Tibial nerve (tissue), 4 donors: ENCODE measurements around the gene TTC7B. TPM values are rescaled to one million over a fixed set of nuclear protein-coding genes. Genes with fewer than 3 reads are reported as not detected.

Source experiments
- DNase-seq, 2 donors: peaks; one replicate each; pipeline ENCODE4 v3.0.0-alpha.2; 2019; ENCODE audit warnings: low spot score in 2 of 2
- H3K27ac ChIP-seq, 4 donors: fragments of 200-600 bp; sonication (generic) in 3 of 4; one replicate each; pipeline ENCODE4 v1.5.1; 2017 to 2019; ENCODE audit warnings: mild to moderate bottlenecking in 1 of 4
- H3K27me3 ChIP-seq, 2 donors: fragments of 200-600 bp; sonication (generic) in 1 of 2; one replicate each; pipeline versions ENCODE4 v1.5.1 to v1.6.0; 2017 to 2019
- H3K36me3 ChIP-seq, 3 donors: fragments of 200-600 bp; sonication (generic); one replicate each; pipeline ENCODE4 v1.5.1; 2018 to 2019
- H3K4me1 ChIP-seq, 4 donors: fragments of 200-600 bp; sonication (generic) in 3 of 4; one replicate each; pipeline ENCODE4 v1.5.1; 2017 to 2019
- H3K4me3 ChIP-seq, 4 donors: fragments of 200-600 bp; sonication (generic) in 3 of 4; one replicate each; pipeline ENCODE4 v1.5.1; 2017 to 2019; ENCODE audit warnings: mild to moderate bottlenecking in 1 of 4, moderate library complexity in 1 of 4
- H3K9me3 ChIP-seq, 4 donors: fragments of 200-600 bp; sonication (generic) in 3 of 4; one replicate each; pipeline ENCODE4 v1.5.1; 2017 to 2019
- CTCF ChIP-seq, 5 experiments: fragments of 200-600 bp in 3 of 5; fragments of 450-650 bp in 2 of 5; sonication (generic) in 3 of 5; IDR thresholded peaks; one replicate each; pipeline ENCODE4 v1.5.1; 2016 to 2019; ENCODE audit warnings: antibody characterized with exemption in 5 of 5, mild to moderate bottlenecking in 3 of 5, moderate library complexity in 2 of 5
- EP300 ChIP-seq, 2 donors: sonication (generic); formaldehyde crosslinking; IDR thresholded peaks; one replicate each; pipeline ENCODE4 v1.6.1; 2017; ENCODE audit warnings: antibody characterized with exemption in 2 of 2, mild to moderate bottlenecking in 1 of 2
- POLR2A ChIP-seq, 2 donors: fragments of 450-650 bp; IDR thresholded peaks; one replicate each; pipeline ENCODE4 v1.6.1; 2017; ENCODE audit warnings: antibody characterized with exemption in 2 of 2, mild to moderate bottlenecking in 2 of 2, moderate library complexity in 2 of 2
- WGBS, 2 donors: methylation state at CpG; one replicate each; pipeline ENCODE4 v1.1.5; 2018; 5-methylcytosine and 5-hydroxymethylcytosine counted together
- total RNA-seq, 4 donors: library from RNA; depleted of rRNA; stranded (reverse); fragments of >200 nt; gene quantifications; one replicate each; pipeline ENCODE4 v1.1.0, GENCODE V29; 2016

TTC7B gene
- total RNA-seq, 4 donors from 2014 or later: 25.9 to 44.1 (median 34.4) TPM

DNA sequence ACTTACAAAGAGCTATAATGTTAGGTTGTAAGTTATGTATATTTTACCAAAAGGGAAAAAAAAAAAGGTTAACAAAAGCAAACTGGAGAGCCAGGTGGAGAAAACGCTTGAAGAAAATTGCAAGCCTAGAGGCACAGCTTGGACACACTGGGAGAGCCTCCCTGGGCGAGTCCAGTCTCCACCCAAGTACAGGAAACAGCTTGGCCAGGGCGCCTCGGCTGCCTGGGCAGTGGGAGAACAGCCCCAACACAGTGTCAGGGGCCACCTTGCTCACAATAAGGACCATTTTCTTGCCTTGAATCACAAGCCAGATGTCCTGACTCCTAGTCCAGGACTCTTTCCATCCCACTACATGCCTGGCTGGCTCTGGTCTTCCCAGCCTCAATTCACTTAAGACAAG is 33.3 kb downstream of the TTC7B start:
- H3K4me1 ChIP-seq: no peaks in the 10 kb centered on the region
- no peak for DNase-seq
- WGBS, 2 donors: 78 to 83% methylated on average over 4 of the region's 4 CpGs
- TF ChIP-seq CTCF (IDR thresholded peaks at IDR 0.05) (no peak), POLR2A (IDR thresholded peaks at IDR 0.05) (no peak), EP300 (IDR thresholded peaks at IDR 0.05) (no peak)
- H3K27me3 ChIP-seq: no peaks in the 10 kb centered on the region
- peaks cover 0 to 78% (median 0%) of the 10 kb centered on the region in 3 donors for H3K36me3 ChIP-seq
- H3K27ac ChIP-seq: no peak overlapping the region
- H3K4me3 ChIP-seq: no peak overlapping the region
- no peaks in the 10 kb centered on the region for H3K9me3 ChIP-seq

DNA sequence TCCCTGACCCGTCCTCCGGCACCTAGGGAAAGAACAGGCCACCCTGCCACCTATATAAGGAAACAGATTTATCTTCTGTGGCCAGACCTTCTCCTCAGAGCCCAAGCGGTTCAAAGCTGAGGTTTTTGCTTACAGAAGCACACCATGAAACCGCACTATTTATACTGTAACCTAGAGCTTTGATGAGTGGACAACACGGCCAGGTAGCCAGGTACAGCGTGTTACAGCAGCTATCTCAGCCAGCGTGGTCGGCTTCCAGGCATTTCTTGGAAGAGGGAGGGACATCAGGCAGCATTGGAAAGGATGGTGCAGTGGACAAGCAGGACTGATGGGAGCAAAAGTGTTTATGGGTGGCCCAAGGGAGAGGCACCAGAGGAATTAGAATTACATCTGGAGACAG is 34.4 kb downstream of the TTC7B start:
- Histone ChIP-seq H3K27me3 (no peaks in the 10 kb centered on the region), H3K9me3 (no peaks in the 10 kb centered on the region), H3K27ac (no peak overlapping the region), H3K4me3 (no peak overlapping the region), H3K36me3 (peaks cover 0 to 88% (median 0%) of the 10 kb centered on the region in 3 donors), H3K4me1 (no peaks in the 10 kb centered on the region)
- TF ChIP-seq CTCF (IDR thresholded peaks at IDR 0.05) (no peak), POLR2A (IDR thresholded peaks at IDR 0.05) (no peak), EP300 (IDR thresholded peaks at IDR 0.05) (no peak)
- WGBS, 2 donors: 88 to 92% methylated on average over 8 of the region's 8 CpGs
- no peak for DNase-seq

GRCh38 chr14:90781344-90781761 is 34.9 kb downstream of the TTC7B start:
- H3K4me1 ChIP-seq: no peaks in the 10 kb centered on the region
- TF ChIP-seq CTCF (IDR thresholded peaks at IDR 0.05) (no peak), POLR2A (IDR thresholded peaks at IDR 0.05) (no peak)
- H3K27me3 ChIP-seq: no peaks in the 10 kb centered on the region
- peaks cover 0 to 93% (median 0%) of the 10 kb centered on the region in 3 donors for H3K36me3 ChIP-seq
- no peak overlapping the region for H3K4me3 ChIP-seq
- H3K9me3 ChIP-seq: no peaks in the 10 kb centered on the region
- WGBS, 2 donors: 80 to 88% methylated on average over 4 of the region's 4 CpGs
- no peak for DNase-seq
- H3K27ac ChIP-seq: no peak overlapping the region

DNA sequence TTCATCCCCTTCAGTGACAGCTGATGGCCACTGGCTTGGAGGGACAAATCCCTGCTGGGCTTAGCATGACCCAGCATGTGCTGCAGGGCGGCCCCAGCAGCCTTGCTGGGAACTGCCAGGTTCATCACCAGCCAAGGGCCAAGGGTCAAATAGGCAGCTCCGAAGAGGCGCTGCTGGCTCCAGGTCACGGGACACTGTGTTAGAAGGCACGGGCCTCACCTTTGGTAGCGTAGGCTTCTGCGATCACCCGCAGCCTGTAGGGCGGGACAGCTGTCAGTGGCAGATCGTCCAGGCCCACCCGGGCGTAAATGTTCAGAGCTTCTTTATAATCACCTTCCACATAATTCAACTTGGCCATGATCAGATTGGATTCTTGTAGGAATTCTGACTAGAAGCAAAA is 35.7 kb downstream of the TTC7B start:
- WGBS, 2 donors: 91 to 94% methylated on average over 12 of the region's 12 CpGs
- no peaks in the 10 kb centered on the region for H3K9me3 ChIP-seq
- no peak for TF ChIP-seq CTCF (IDR thresholded peaks at IDR 0.05)
- TF ChIP-seq POLR2A (IDR thresholded peaks at IDR 0.05): no peak
- no peak for TF ChIP-seq EP300 (IDR thresholded peaks at IDR 0.05)
- no peak overlapping the region for H3K4me3 ChIP-seq
- no peak overlapping the region for H3K27ac ChIP-seq
- H3K27me3 ChIP-seq: no peaks in the 10 kb centered on the region
- no peak for DNase-seq
- H3K36me3 ChIP-seq: peaks cover 0 to 95% (median 0%) of the 10 kb centered on the region in 3 donors
- no peaks in the 10 kb centered on the region for H3K4me1 ChIP-seq

GRCh38 chr14:90778571-90779255 is 37.5 kb downstream of the TTC7B start:
- TF ChIP-seq POLR2A (IDR thresholded peaks at IDR 0.05): no peak
- TF ChIP-seq CTCF (IDR thresholded peaks at IDR 0.05): no peak
- TF ChIP-seq EP300 (IDR thresholded peaks at IDR 0.05): no peak
- no peaks in the 10 kb centered on the region for H3K27me3 ChIP-seq
- WGBS, 2 donors: 79 to 85% methylated on average over 13 of the region's 13 CpGs
- no peak for DNase-seq
- H3K9me3 ChIP-seq: no peaks in the 10 kb centered on the region
- no peak overlapping the region for H3K4me3 ChIP-seq
- no peaks in the 10 kb centered on the region for H3K4me1 ChIP-seq
- H3K36me3 ChIP-seq: peaks cover 0 to 96% (median 0%) of the 10 kb centered on the region in 3 donors
- H3K27ac ChIP-seq: no peak overlapping the region
